Activated naive CD4-positive, alpha-beta T cell treated with anti-CD3 and anti-CD28 coated beads for 36 hours (primary cell): ENCODE data around the gene SH3D19. TPM values are rescaled to one million over a fixed set of nuclear protein-coding genes. Genes with fewer than 3 reads are reported as not detected.

Source experiments
- CTCF ChIA-PET: fragments of 350-600 bp; sonication (Branson Sonifier 250); formaldehyde crosslinking; loops from one replicate; lab custom pipeline; 2021; ENCODE audit warnings: antibody characterized with exemption; lab: Charles Lee
- DNase-seq: peaks from one replicate; pipeline ENCODE4 v3.0.0-alpha.2; 2020
- H3K27ac Mint-ChIP-seq: one replicate; pipeline ENCODE4 v1.8.0; 2021; ENCODE audit warnings: mild to moderate bottlenecking, mixed read lengths
- H3K27me3 Mint-ChIP-seq: one replicate; pipeline ENCODE4 v1.8.0; 2021; ENCODE audit warnings: low read depth, mixed read lengths
- H3K36me3 Mint-ChIP-seq: one replicate; pipeline ENCODE4 v1.8.0; 2021; ENCODE audit warnings: low read depth, mixed read lengths
- H3K4me1 Mint-ChIP-seq: one replicate; pipeline ENCODE4 v1.8.0; 2021; ENCODE audit warnings: low read depth, mixed read lengths
- H3K4me3 Mint-ChIP-seq: one replicate; pipeline ENCODE4 v1.8.0; 2021; ENCODE audit warnings: mild to moderate bottlenecking, moderate library complexity, mixed read lengths
- H3K9me3 Mint-ChIP-seq: one replicate; pipeline ENCODE4 v1.8.0; 2021; ENCODE audit warnings: mixed read lengths
- intact Hi-C: fragments of 100-400 bp; cut with micrococcal nuclease; formaldehyde crosslinking; loops from one replicate; pipeline ENCODE4 v1.15.1; 2023
- total RNA-seq, 2 experiments: library from RNA; stranded (reverse); gene quantifications; one replicate each; pipeline ENCODE4 v1.2.3, GENCODE V29; 2021

The SH3D19 gene, protein sequence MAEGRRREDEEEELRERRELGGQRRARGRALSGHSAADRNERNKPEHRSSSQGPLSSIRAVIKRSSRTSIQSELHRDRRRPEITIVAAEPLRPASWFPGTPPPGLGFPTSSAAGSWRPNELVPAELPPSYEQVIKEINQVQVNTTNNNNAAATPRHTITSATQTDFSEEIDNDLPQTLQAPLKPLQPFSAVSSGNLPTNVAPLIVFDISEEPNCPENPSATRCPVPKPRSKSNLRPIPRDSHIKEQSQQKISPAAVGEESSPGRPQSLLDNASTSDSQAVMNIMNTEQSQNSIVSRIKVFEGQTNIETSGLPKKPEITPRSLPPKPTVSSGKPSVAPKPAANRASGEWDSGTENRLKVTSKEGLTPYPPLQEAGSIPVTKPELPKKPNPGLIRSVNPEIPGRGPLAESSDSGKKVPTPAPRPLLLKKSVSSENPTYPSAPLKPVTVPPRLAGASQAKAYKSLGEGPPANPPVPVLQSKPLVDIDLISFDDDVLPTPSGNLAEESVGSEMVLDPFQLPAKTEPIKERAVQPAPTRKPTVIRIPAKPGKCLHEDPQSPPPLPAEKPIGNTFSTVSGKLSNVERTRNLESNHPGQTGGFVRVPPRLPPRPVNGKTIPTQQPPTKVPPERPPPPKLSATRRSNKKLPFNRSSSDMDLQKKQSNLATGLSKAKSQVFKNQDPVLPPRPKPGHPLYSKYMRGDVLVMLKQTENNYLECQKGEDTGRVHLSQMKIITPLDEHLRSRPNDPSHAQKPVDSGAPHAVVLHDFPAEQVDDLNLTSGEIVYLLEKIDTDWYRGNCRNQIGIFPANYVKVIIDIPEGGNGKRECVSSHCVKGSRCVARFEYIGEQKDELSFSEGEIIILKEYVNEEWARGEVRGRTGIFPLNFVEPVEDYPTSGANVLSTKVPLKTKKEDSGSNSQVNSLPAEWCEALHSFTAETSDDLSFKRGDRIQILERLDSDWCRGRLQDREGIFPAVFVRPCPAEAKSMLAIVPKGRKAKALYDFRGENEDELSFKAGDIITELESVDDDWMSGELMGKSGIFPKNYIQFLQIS
- total RNA-seq = not detected

DNA sequence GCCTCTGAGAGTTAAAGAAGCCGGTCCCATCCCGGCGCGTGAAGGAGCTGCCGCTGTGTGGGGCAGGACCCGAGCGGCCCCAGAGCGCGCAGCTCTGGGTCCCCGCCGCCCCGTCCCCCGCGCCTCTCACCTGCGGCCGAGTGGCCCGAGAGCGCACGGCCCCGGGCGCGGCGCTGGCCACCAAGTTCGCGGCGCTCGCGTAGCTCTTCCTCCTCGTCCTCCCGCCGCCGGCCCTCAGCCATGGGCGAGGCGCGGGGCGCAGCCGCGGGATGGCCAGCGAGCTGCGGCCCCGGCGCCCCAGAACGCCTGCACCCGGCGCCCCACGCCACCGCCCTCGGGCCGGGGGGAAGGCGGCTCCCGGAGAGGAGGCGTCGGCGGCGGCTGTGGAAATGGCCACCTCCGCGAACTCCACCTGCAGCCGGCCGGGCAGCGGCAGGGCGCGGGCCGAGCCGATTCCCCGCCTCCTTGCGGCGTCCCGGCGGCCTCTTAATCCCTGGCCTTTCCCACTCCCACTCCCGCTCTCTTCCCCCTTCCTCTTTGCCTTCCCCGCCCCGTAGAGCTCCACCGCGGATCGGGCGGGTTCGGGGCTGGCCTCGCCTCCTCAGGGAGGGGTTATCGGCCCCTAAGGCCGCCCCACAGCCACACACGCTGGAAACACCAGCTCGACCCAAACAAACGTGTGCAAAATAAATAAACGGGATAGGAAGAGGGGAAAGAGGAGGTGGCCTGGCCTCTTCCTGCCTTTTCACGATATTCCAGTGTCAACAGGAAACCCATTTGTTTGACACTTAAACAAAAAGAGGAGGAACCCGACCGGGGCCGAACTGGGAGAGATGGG lies at the start of gene SH3D19:
Gene SH3D19 (minus strand): TSS at position 495 of the 838 bp plus-strand sequence. CDS start 253 bp downstream, at position 242.
- DNase-seq = no peak
- Mint-ChIP-seq H3K9me3 (no peaks in the 10 kb centered on the region), H3K27me3 (peaks cover 49% of the 10 kb centered on the region), H3K27ac (no peak within 1 kb of the TSS), H3K36me3 (no peaks in the 10 kb centered on the region), H3K4me3 (peak within 1 kb of the TSS; percentile 75), H3K4me1 (peaks cover 8% of the 10 kb centered on the region)
- intact Hi-C loops = no loop called here
- CTCF ChIA-PET = no interaction called here

DNA sequence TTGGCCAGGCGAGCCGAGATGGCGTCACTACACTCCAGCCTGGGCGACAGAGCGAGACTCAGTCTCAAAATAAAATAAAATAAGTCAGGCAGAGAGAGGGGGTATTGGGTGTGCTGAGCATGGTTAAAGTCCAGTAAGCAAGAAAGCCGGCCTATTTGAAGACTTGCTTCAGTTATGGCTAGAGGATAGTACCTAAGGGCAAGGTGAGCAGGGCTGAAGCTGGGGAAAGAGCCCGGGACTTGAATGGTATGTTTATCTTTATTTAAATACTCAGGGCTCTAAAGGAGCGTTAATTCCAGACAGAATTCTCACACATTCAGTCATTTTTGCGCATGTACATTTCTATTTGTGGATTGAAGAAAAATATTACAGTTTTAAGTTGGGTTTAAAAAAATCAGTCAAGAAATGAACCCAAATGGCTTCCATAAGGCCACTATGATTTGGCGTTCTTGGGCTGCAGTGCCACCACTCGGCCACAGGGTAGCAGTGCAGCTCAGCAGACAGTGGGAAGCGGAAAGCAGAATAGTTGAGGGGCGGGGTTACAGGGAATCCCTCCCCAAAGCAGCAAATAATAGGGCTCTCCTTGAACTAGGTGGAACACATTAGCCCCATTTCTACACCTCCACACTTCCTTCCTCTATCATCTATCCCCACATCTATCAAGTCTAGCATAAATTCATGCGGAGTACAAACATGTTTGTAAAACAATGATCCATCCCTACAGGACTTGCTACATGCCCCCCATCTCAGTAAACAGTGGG lies 37.2 kb upstream of the SH3D19 start:
- CTCF ChIA-PET = interaction anchor here (0.6 to 1.9 kb wide), 5 partner anchors 87 to 445 kb away, joined by 3 to 5 read pairs (median 3); no protein-coding TSS in a partner anchor
- intact Hi-C loops = loop anchor here (1.0 to 5.0 kb wide), 5 partner anchors 86 to 1025 kb away; partner anchors contain the start of gene GATB
- Mint-ChIP-seq H3K4me1 (no peaks in the 10 kb centered on the region), H3K27me3 (no peaks in the 10 kb centered on the region), H3K9me3 (no peaks in the 10 kb centered on the region), H3K36me3 (no peaks in the 10 kb centered on the region), H3K4me3 (no peak overlapping the region), H3K27ac (no peak overlapping the region)
- peak; percentile 90 for DNase-seq

DNA sequence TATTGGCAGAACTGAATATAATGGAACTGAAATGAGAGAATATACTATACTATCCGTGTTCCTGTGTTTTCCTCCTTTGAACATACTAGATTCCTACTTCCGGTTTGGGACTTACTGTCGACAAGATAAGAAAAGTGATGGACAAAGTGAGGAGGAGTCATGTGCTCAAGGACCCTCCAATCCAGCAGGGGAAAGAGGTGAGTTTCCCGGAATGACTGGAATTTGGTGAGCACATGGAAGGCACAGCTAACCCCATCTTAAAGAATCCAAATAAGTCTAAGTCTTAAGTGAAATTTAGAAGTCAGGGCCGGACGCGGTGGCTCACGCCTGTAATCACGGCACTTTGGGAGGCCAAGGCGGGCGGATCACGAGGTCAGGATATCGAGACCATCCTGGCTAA lies 36.6 kb upstream of the SH3D19 start:
- Mint-ChIP-seq H3K9me3 (no peaks in the 10 kb centered on the region), H3K36me3 (no peaks in the 10 kb centered on the region)
- CTCF ChIA-PET = interaction anchor here (0.7 to 1.0 kb wide), 2 partner anchors 94 to 252 kb away, joined by 3 to 4 read pairs; no protein-coding TSS in a partner anchor

DNA sequence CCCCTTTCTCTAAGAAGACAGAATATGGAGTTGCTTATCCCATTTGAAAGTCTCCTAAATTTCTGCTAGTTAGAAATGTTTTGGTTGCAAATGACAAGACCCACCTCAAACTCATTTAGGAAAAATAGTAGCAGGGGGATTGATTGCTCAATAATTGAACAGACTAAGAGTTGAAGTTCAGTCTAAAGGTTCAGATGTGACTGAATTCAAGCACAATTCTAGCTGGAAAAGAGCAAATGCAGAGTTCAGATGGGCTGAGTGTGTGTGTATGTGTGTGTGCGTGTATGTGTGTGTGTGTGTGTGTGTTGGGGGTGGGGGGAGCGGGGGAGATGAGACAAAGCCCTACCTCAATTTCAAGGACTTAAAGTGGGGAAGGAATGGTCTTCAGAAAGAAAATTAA lies 35.7 kb upstream of the SH3D19 start:
- Mint-ChIP-seq H3K4me1 (no peaks in the 10 kb centered on the region), H3K27me3 (peaks cover 2% of the 10 kb centered on the region), H3K27ac (no peak overlapping the region), H3K36me3 (no peaks in the 10 kb centered on the region), H3K9me3 (no peaks in the 10 kb centered on the region), H3K4me3 (no peak overlapping the region)
- CTCF ChIA-PET = interaction anchor here (0.7 kb wide), 1 partner anchor 58 kb away, joined by 3 read pairs; no protein-coding TSS in a partner anchor
- intact Hi-C loops = loop anchor here (5.0 kb wide), 1 partner anchor 1026 kb away; no protein-coding TSS in a partner anchor
- DNase-seq = no peak

More for the DNA sequence above, 36.6 kb upstream of the SH3D19 start:
- Mint-ChIP-seq H3K27ac (no peak overlapping the region), H3K27me3 (no peaks in the 10 kb centered on the region), H3K4me1 (no peaks in the 10 kb centered on the region), H3K4me3 (no peak overlapping the region)
- no peak for DNase-seq
- intact Hi-C loops = loop anchor here (1.0 to 5.0 kb wide), 5 partner anchors 86 to 1025 kb away; partner anchors contain the start of gene GATB

DNA sequence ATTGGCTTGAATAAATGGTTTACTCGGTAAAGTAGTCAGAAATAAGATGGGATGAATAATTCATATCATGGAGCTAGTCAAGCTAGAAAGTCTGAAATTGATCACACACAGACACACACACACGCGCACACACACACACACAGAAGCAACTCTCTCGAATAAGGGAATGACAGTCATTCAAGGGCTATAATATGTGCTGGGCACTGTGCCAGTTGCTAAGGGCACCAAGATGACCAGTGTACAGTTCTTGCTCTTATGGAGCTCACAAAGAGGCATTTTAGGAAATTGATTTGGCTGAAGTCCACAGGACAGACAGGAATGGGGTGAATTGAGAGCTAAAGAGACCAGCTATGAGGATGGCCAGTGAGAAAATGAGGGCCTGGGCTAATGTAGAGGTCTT lies 34.2 kb upstream of the SH3D19 start:
- no peaks in the 10 kb centered on the region for H3K4me1 Mint-ChIP-seq
- DNase-seq = no peak
- no peaks in the 10 kb centered on the region for H3K36me3 Mint-ChIP-seq
- no peaks in the 10 kb centered on the region for H3K9me3 Mint-ChIP-seq
- H3K27ac Mint-ChIP-seq = no peak overlapping the region
- H3K4me3 Mint-ChIP-seq = no peak overlapping the region
- CTCF ChIA-PET = interaction anchor here (0.9 to 1.5 kb wide), 3 partner anchors 83 to 247 kb away, joined by 3 to 4 read pairs (median 3); partner anchors contain the start of gene PRSS48
- intact Hi-C loops = no loop called here
- peaks cover 2% of the 10 kb centered on the region for H3K27me3 Mint-ChIP-seq

DNA sequence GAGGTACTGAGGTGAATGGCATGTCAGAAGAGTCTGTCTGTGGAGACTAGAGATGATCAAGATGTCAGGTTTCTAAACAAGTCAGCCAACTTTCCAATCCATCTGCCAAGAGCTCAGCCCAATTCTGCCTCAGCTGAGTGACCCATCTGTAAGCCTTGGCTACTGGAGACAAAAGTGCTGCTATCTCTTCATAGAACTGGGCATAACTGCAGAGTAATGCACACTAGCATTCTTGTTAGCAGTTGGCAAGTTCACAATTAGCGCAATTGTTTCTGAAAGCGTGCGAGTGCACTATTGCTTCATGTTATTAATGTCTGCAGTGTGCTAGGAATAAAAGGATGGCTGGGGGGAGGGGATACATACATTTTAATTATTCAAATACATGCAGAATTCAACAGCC lies 32.9 kb upstream of the SH3D19 start:
- Mint-ChIP-seq H3K4me1 (no peaks in the 10 kb centered on the region), H3K36me3 (no peaks in the 10 kb centered on the region), H3K4me3 (no peak overlapping the region), H3K27me3 (peaks cover 2% of the 10 kb centered on the region), H3K9me3 (no peaks in the 10 kb centered on the region), H3K27ac (no peak overlapping the region)
- intact Hi-C loops = no loop called here
- CTCF ChIA-PET = interaction anchor here (0.6 kb wide), 1 partner anchor 64 kb away, joined by 4 read pairs; no protein-coding TSS in a partner anchor
- DNase-seq = no peak

DNA sequence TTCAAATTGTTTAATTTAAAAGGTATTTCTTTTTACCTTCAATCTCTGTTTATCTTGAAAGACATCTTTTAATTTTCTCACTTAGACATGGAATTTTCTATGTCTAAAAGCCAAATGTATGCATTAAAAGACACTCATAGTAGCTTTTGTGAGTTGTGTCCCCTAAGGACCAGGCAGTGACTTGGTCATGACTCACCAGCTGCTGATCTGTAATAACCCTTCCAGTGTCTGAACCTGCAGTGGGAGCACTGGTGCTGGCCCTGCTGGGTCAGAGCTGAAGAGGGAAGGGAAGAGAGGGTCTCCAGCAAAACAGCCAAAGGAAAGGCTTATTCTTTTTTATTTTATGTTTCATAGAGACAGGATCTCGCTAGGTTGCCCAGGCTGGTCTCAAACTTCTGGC lies 31.1 kb upstream of the SH3D19 start:
- intact Hi-C loops = no loop called here
- no peak overlapping the region for H3K27ac Mint-ChIP-seq
- no peaks in the 10 kb centered on the region for H3K9me3 Mint-ChIP-seq
- no peak for DNase-seq
- no peaks in the 10 kb centered on the region for H3K4me1 Mint-ChIP-seq
- no peak overlapping the region for H3K4me3 Mint-ChIP-seq
- H3K27me3 Mint-ChIP-seq = peaks cover 2% of the 10 kb centered on the region
- CTCF ChIA-PET = interaction anchor here (0.6 kb wide), 1 partner anchor 92 kb away, joined by 3 read pairs; no protein-coding TSS in a partner anchor
- no peaks in the 10 kb centered on the region for H3K36me3 Mint-ChIP-seq

DNA sequence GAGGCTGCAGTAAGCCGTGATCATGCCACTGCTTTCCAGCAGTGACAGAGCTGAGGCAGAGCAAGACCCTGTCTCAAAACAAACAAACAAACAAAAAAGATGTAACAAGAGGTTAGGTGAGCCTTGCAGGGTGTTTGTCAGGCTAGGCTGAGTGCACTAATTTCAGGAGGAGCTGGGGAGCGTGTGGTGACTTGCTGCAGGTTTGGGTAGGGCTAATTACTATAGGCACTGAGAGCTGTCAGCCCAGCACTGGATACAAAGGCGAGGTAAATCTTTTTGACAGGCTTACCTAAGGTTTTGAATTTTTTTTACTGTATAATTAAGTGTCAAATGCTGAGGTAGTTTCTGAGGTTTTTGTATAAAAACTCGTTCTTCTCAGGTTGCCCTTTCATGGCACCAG lies 29.8 kb upstream of the SH3D19 start:
- intact Hi-C loops = no loop called here
- DNase-seq = no peak
- CTCF ChIA-PET = no interaction called here

DNA sequence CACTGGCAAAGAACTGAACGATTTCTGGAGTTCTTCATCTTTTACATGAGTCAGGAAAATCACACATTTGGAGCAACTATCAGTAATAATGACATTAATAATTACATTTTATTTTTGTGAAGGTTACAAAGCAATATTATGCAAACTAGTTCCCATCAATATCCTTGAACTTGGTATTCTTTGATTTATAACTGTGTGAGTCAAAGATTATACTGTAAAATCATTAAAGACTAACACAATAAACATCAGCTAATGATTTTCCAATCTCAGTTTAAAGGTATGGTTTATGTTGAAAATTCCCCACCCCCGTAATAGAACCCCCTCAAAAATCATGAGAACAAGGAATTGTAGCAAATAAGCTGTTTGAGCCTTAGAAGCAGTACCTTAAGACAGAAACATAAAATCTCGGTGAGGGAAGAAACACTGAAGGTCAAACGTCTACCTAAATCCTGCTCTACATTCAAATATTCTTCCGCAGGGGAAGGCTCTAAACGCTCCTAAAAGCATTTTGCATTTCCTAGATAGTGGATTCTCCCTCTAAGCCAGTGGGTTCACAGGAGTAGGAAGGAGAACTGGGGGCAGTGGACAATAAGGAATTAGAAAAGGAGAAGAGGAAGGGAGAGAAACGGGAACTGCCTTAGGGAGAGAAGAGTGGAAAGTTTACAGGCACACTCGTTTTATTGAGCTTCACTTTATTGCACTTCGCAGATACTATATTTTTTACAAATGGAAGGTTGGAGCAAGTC lies 22.3 kb upstream of the SH3D19 start:
- no peaks in the 10 kb centered on the region for H3K36me3 Mint-ChIP-seq
- intact Hi-C loops = no loop called here
- DNase-seq = no peak
- H3K27me3 Mint-ChIP-seq = no peaks in the 10 kb centered on the region
- H3K27ac Mint-ChIP-seq = no peak overlapping the region
- no peaks in the 10 kb centered on the region for H3K4me1 Mint-ChIP-seq
- CTCF ChIA-PET = no interaction called here
- H3K9me3 Mint-ChIP-seq = no peaks in the 10 kb centered on the region
- no peak overlapping the region for H3K4me3 Mint-ChIP-seq

More for the DNA sequence above, 29.8 kb upstream of the SH3D19 start:
- no peaks in the 10 kb centered on the region for H3K4me1 Mint-ChIP-seq
- no peaks in the 10 kb centered on the region for H3K36me3 Mint-ChIP-seq
- H3K9me3 Mint-ChIP-seq = no peaks in the 10 kb centered on the region
- H3K27ac Mint-ChIP-seq = no peak overlapping the region
- H3K4me3 Mint-ChIP-seq = no peak overlapping the region
- H3K27me3 Mint-ChIP-seq = peaks cover 2% of the 10 kb centered on the region

DNA sequence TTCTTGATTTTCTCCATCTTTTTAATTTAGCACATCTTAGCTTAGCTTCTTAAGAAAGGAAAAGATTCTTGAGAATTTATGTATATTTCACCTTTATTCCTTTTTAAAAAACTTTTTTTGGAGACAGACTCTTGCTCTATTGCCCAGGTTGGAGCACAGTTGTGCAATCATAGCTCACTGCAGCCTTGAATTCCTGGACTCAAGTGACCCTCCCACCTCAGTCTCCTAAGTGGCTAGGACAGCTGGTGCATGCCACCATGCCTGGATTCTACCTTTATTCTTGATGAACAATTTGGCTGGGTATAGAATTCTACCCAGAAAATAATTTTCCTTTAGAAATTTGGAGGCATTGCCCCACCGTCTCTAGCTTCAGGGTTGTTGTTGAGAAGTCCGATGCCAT lies 19.5 kb upstream of the SH3D19 start:
- Mint-ChIP-seq H3K4me1 (no peaks in the 10 kb centered on the region), H3K36me3 (no peaks in the 10 kb centered on the region), H3K9me3 (no peaks in the 10 kb centered on the region), H3K4me3 (no peak overlapping the region), H3K27me3 (no peaks in the 10 kb centered on the region), H3K27ac (no peak overlapping the region)
- DNase-seq = no peak
- intact Hi-C loops = no loop called here
- CTCF ChIA-PET = interaction anchor here (0.9 to 1.2 kb wide), 2 partner anchors 9 to 68 kb away, joined by 3 read pairs; partner anchors contain the start of gene PRSS48
